HG02642 (cell line): Measurements from ENCODE around the gene ERAS.
"Not testable (repeated sequence)": the region's sequence is repeated elsewhere in the genome, so short reads cannot be mapped to it uniquely, and the experiment has no call there.

Experiments used
- ATAC-seq: cut with Tn5 transposase; IDR thresholded peaks from one replicate; pipeline ENCODE4 v1.9.1; 2021; ENCODE audit warnings: mild to moderate bottlenecking; ENCODE audit not compliant: unreplicated experiment, poor library complexity

ERAS gene

DNA sequence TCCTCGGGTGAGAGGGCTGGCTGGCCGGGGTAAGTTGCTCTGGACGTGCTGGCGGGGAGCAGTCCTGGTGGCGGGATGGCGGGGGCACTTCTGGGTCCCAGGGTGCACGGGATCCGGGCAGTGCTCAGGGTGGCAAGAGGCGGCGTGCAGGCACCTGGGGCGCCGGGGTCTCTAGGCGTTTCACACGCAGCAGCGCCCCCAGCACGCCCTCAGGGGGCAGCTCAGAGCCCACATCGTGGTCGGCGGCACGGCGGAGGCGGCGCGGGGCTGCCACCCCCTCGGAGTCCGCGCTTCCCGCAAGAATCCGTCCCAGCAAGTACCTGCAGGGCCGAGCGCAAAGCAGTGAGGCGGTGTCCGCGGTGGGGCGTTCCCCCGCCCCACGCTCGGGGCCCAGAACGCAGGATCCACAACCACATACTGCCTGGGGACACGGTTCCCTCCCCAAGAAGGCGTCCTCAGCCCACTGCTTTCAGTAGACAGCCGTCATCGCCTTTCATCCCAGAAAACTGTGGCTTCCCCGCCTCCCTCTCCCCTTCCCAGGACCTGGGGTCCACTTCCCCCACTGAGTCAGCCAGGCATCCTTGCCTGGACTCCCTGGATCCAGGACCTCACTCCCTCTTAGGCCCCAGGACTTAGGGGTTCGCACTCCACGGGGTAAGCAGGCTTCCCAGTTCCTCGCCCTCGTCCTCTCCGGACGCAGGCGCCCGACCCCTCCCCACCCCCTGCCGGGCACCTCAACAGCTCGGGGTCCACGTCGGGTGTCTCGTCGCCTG lies 5.0 kb downstream of the ERAS start:
- no peak for ATAC-seq

DNA sequence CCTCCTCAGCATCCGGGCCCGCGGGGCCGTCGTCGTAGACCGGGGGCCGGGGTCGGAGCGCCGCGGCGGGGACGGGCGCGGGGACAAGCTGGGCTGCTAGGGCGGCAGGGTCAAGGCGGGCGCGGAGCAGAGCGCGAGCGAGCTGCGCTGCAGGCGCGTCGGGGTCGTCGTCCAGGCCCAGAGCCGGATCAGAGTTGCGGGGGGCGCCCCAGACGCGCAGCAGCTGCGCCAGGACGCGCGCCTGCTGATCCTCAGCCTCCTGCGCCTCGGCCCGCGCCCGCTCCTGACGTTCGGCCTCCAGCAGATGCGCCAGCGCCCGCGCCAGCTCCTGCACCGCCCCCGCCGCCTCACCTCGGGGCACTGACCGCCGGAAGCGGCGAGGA lies 5.6 kb downstream of the ERAS start:
- no peak for ATAC-seq

DNA sequence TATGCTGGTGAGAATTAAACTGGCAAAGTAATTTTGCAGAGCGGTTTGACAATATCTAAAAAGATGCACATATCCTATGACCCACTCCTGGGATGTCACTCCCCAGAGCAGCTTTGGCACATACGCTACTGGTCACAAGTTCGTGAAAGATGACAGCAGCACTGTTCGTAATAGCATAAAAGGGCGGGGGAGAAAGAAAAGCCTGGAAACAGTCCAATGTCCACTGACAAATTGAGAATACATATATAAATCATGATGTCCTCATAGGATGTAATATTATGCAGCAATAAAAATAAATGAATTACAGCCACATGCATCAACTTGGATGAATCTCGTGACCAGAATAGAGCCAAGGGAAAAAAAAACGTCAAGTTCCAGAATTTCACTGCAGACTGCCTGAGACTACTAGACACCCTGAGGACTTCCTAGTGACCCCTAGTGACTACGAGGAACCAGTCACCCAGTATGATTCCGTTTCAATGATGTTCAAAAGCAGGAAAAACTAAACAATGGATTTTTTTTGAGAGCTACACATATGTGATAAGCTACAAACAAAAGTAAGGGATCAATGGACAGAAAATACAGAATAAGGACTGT lies 7.3 kb downstream of the ERAS start:
- no peak for ATAC-seq

DNA sequence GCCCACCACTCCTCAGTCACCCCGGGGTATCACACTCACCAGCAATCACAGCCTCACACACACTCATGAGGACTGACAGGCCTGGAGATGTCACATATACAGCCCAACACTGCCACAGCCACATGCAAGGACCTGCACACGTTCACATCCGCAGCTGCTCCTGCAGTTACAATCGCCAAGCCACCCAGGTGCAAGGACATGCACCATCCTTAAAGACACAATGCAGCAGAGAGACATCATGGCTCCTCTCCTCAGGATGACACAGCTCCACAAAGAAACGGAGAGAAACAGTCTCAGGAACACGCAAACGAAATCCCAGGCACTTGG lies 8.0 kb downstream of the ERAS start:
- no peak for ATAC-seq

DNA sequence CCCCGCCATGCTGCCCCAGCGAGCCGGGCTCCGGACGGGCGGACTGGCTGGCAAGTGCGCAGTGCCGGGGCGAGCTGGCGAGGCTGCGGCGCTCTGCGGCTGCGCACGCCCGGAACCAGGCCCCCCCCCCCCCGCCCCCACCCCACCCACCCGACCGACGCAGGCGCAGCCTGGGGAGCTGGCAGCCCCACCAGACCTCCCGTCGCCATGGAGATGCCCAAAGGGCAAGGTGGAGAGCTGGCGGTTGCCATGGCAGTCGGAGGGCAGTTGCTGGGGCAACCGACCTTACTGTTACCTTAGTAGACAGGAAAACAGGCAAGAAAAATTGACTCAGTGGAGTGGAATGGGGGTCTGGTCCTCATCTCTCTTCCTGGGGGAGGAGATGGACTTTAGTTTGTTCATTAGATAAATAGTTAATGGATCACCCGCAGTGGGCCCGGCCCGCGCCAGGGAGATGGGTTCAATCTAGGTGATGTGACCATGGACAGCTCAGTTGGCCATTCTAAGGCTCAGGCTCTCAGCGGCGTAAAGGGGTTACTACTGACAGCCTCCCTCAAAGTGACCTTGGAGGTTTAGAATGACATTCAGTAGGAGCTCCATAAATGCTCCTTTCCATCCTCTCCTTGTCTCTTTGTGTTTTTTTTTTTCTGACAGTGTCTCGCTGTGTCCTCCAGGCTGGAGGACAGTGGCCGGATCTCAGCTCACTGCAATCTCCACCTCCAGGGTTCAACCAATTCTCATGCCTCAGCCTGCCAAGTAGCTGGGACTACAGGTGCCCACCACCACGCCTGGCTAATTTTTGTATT lies 9.4 kb downstream of the ERAS start, which contains the start of gene PCSK1N:
PCSK1N (minus strand) TSS at position 87 of the 806 bp plus-strand sequence; CDS start at position 9, 78 bp downstream.
- ATAC-seq = no peak

GRCh38 chrX:48839686-48840085 lies 13.4 kb downstream of the ERAS start:
- no peak for ATAC-seq

DNA sequence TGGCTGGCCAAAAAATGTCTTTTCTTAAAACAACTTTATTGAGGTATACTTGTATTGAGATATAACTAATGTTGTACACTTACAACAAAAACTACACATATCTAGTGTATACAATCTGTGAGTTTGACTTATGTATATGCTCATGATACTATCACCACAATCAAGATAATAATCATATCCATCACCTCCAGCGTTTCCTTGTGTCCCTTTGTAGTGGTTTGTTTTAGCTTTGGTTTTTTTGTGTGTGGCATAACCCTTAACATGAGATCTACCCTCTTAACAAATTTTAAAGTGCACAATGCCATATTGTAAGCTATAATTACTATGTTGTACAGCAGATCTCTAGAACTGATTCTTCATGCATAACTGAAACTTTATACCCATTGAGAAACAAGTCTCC lies 22.5 kb downstream of the ERAS start:
- ATAC-seq = no peak

DNA sequence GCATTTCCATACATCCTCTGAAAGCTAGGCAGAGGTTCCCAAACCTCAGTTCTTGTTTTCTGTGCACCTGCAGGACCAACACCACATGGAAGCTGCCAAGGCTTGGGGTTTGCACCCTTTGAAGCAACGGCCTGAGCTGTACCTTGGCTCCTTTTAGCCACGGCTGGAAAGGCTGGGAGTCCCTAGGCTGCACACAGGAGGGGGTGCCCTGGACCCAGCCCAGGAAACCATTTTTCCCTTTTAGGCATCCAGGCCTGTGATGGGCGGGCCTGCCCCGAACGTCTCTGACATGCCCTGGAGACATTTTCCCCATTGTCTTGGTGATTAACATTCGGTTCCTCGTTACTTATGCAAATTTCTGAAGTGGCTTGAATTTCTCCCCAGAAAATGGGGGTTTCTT lies 26.5 kb downstream of the ERAS start:
- no peak for ATAC-seq

- ATAC-seq = not testable (repeated sequence)
Measured at GRCh38 chrX:48853494-48853893, 27.2 kb downstream of the ERAS start.

DNA sequence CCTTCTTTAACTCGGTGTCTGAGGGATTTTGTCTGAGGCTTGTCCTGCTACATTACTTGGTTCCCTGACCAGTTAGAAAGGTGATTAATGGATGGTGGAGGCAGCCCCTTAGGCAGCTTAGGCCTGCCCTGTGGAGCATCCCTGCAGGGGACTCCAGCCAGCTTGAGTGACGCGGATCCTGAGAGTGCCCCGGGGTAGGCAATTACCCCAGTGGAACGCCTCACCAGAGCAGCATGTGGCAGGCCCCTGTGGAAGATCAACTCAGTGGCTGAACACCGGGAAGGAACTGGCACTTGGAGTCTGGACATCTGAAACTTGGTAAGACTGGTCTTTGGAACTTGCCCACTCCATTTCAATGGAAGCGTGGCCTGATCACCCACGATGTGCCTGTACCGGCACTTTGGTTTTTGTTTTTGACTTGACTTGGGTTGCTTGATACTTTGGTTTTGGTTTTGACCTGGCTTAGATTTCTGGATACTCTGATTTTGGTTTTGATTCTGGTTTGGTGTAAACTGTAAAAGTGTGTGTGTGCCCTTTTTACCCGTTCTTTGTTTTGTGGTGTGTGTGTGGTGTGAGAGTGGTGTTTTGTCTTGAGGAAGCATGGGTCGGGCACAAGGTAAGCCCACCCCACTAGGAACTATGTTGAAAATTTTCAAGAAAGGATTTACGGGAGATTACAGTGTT lies 27.9 kb downstream of the ERAS start:
- ATAC-seq = not testable (repeated sequence)

DNA sequence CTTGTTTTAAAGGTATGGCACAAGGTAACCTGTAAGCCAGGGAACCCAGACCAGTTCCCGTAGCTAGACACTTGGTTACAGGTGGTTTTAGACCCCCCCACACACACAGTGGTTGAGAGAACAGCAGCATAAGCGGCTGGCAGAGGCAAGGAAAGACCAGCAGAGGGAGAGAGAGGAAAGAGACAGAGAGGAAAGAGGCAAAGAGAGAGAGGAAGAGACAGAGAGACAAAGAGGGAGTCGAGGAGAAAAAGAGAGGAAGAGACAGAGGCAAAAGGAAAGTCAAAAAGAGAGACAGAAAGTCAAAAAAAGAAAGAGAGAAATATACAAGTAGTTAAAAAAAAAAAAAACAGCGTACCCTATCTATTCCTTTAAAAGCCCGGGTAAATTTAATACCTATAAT lies 28.6 kb downstream of the ERAS start:
- no peak for ATAC-seq

GRCh38 chrX:48864210-48864609 lies 37.9 kb downstream of the ERAS start:
- ATAC-seq = no peak

- ATAC-seq = not testable (repeated sequence)
Measured at GRCh38 chrX:48872017-48872416, 45.7 kb downstream of the ERAS start.

- not testable (repeated sequence) for ATAC-seq
Measured at GRCh38 chrX:48876944-48877343, 50.6 kb downstream of the ERAS start.
